NCI-H748 (cell line): ENCODE results near the gene KL.

Experiments used
- DNase-seq: peaks from one replicate; lab custom pipeline; 2025; ENCODE audit not compliant: unreplicated experiment; lab: John Stamatoyannopoulos, UW

KL gene

GRCh38 chr13:33003458-33004019, 12.7 kb upstream of the KL start:
- peak; percentile 99 for DNase-seq

- peak; percentile 93 for DNase-seq
Observed at GRCh38 chr13:33004511-33004910, 11.7 kb upstream of the KL start.

GRCh38 chr13:33006134-33006533, 10.1 kb upstream of the KL start:
- no peak for DNase-seq

DNA sequence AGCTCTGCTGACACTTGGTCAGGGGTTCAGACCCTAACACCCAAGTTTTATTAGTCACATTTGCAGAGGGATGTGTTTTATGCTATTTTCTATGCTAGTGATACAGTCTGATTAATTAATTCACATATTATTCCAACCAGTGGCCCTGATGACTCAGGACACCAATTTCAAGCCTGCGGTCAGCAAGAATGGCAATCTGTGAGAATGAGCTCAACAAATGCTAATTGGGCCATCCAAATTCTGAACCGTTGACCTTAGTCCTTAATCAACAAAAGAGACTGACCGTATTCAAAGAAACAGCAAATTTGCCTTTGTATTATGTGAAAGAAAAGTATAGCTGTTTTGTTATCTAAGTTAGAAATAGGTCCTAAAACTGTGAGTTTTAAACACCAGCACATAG, 9.6 kb upstream of the KL start:
- no peak for DNase-seq

DNA sequence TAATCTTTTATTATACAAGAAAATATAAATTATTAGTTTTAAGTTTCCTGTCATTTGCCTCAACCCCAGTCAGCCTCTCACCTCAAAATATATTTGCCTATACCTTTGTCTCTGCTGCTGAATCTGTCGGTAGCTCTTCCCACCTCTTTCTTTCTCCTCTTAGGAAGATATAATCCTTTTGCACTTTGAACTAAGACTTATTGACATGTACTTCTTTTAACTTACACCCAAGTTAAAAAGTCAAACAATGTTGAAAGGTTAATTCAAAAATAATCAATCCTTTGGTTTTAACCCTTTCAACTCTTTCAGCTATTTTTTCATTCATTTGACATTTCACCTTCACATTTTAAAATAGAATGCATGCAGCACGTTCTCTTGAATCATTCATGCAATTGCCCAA, 9.0 kb upstream of the KL start:
- no peak for DNase-seq

DNA sequence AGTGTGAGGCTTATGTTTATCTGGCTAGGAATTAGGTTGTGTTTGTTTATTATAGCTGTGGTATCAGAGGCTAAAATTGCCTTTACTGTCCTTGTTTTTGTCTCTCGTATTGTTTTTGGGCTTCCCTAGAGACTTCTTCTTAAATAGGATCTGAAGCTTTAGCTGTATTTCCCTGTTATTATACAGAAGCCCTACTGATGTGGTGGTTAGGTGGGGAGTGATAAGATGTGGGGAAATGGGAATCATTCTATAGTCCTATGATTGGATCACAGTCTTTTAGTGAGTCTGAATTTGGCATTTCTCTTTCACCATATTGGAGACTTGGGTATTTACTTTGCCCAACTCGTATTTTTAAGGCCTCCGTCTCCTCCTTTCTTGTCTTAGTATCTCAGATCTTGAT, 8.3 kb upstream of the KL start:
- no peak for DNase-seq

GRCh38 chr13:33008946-33009722, 7.1 kb upstream of the KL start:
- no peak for DNase-seq

DNA sequence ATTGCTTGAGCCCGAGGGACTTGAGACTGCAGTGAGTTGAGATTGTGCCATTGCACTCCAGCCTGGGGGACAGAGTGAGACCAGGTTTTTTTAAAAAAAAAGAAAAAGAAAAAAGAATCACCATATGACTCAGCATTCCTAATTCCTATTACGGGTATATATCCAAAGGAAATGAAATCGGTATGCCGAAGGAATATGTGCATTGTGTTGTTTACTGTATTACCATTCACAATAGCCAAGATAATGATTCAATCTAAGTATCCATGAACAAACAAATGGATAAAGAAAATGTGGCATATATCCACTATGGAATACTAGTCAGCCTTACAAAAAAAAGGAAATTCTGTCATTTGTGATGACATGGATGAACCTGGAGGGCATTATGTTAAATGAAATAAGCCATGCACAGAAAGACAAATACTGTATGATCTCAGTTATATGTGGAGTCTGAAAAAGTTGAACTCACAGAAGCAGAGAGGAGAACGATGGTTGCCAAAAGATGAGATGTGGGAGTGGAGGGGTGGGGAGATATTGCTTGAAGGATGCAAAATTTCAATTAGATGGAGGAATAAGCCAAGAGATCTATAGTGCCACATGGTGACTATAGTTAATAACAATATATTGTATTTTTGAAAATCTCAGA, 4.3 kb upstream of the KL start:
- no peak for DNase-seq

GRCh38 chr13:33014291-33014690, 1.9 kb upstream of the KL start:
- DNase-seq, result no peak

GRCh38 chr13:33015241-33015668, 968 bp upstream of the KL start:
- DNase-seq, result peak; percentile 86

- DNase-seq, result peak; percentile 91
Observed at GRCh38 chr13:33015791-33016323, 366 bp upstream of the KL start.

GRCh38 chr13:33017323-33017929, 1.2 kb downstream of the KL start:
- peak; percentile 98 for DNase-seq

- no peak for DNase-seq
Observed at GRCh38 chr13:33018886-33019285, 2.7 kb downstream of the KL start.

GRCh38 chr13:33022986-33023385, 6.8 kb downstream of the KL start:
- no peak for DNase-seq

DNA sequence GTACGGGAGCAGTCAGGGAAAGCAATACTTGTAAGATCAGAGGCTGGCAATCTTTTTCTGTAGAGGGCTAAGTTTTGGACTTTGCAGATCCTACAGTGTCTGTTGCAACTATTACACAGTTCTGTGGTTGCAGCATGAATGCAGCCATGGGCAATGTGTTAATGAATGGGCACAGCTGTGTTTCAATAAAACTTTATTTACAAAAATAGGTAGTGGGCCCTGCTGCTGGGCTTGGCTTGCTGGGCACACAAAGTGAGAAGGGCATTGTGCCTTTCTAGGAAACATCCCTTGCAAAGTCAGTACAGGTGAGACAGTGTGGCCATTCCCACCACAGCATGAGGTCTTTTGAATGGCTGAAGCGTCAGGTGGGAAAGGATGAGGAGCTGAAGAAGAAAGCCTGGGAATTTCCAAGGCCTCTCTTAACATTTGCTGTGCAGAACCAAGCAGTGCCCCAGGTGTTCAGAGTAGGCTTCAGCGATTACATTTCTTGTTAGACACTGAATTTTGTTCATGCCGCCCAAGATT, 9.1 kb downstream of the KL start:
- DNase-seq, result no peak

- DNase-seq, result no peak
Observed at GRCh38 chr13:33026489-33027152, 10.4 kb downstream of the KL start.

- DNase-seq, result no peak
Observed at GRCh38 chr13:33028620-33029019, 12.4 kb downstream of the KL start.

- no peak for DNase-seq
Observed at GRCh38 chr13:33031277-33031676, 15.1 kb downstream of the KL start.

DNA sequence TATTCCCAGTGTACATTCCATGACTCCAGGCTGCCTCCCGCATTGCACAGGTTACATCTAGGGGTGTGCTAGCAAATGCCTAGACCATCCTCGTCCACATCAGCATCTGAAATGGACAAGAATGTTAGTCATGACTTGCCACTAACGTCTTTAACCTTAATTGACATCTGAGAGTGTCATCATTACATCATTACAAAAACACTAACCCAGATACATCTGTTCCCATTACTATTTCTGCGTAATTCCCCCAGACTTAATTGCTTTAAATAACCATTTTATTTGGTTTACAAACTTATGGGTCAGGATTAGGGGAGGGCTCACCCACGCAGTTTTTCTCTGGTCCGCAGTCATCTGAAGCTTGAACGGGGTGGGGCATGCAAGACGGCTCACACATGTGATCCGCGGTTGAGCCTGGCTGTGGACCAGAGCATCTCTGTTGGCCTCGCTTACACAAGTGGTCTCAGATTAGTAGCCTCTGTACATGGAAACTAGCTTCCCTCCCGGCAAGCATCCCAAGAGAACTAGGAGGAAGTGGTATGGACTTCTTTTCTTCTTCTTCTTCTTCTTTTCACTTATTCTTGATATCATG, 15.9 kb downstream of the KL start:
- DNase-seq, result peak; percentile 35

DNA sequence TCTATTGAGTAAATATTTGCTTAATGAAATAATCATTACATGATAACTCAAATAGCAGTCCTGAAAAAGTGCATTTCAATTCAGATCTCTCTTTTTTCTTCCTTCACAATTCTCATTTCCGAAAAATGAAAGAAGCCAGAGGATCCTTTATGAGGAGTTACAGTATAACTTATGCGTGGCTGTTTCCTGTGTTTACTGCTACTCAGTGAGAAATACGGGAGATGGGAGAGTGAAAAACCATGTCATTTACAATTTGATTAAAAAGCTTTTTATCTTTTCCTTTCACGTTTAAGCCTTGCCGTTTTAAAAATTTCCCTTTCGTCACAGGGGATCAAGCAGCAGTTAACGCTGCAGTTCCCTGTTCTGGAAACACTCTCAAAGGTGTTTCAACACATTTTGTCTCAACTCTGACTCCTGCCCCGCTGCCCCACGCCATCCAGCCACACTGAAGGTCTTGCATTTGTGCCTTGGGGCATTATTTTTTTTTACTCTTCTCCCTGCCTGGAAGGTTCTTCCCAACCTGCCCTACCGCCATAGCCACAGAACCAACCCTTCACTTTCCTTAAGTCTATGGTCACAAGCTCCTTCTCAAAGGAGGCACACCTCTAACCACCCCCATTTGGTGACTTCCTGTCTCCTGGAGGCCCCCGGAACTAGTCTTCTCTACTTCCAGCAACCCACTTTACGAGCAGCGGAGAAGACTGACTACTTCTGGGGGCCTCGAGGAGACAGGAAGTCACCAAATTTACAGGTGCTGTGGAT, 17.0 kb downstream of the KL start:
- no peak for DNase-seq
